Common myeloid progenitor, CD34-positive (primary cell): Measurements from ENCODE around the gene FAM210A.

Source experiments
- CTCF ChIA-PET: fragments of 350-600 bp; sonication (Branson Sonifier 250); formaldehyde crosslinking; loops from one replicate; lab custom pipeline; 2021; ENCODE audit warnings: antibody characterized with exemption; lab: Charles Lee
- POLR2A ChIA-PET: fragments of 350-600 bp; sonication (Branson Sonifier 250); formaldehyde crosslinking; loops from one replicate; lab custom pipeline; 2021; ENCODE audit warnings: antibody characterized with exemption; lab: Charles Lee
- DNase-seq, 3 donors: peaks; one replicate each; pipeline versions ENCODE4 v3.0.0 to v3.0.0-alpha.2; 2013
- H3K27ac ChIP-seq, 2 experiments: 1 replicate in 1 of 2; 2 replicates in 1 of 2; pipeline ENCODE4 v1.7.0; 2013; ENCODE audit warnings: inconsistent platforms in 2 of 2, low read length in 2 of 2, mild to moderate bottlenecking in 2 of 2, low read depth in 1 of 2, moderate library complexity in 1 of 2; ENCODE audit not compliant: severe bottlenecking in 2 of 2, insufficient read depth in 1 of 2, poor library complexity in 1 of 2
- H3K27me3 ChIP-seq, 5 experiments: replicated peaks in 2 of 5; 1 replicate in 3 of 5; 2 replicates in 2 of 5; pipeline versions ENCODE4 v1.6.1 to v1.7.0; 2013; ENCODE audit warnings: low read length in 4 of 5, mild to moderate bottlenecking in 2 of 5, moderate library complexity in 2 of 5, inconsistent platforms in 1 of 5; ENCODE audit not compliant: insufficient read depth in 5 of 5, control insufficient read depth in 4 of 5
- H3K36me3 ChIP-seq, 4 experiments: 1 replicate in 2 of 4; 2 replicates in 2 of 4; pipeline versions ENCODE4 v1.6.1 to v1.7.0; 2013; ENCODE audit warnings: low read length in 3 of 4, control low read depth in 1 of 4, mild to moderate bottlenecking in 1 of 4; ENCODE audit not compliant: control insufficient read depth in 4 of 4, insufficient read depth in 4 of 4
- H3K4me1 ChIP-seq, 4 experiments: 1 replicate in 3 of 4; 2 replicates in 1 of 4; pipeline versions ENCODE4 v1.6.1 to v1.7.1; 2013; ENCODE audit warnings: low read length in 3 of 4, mild to moderate bottlenecking in 3 of 4, control low read depth in 1 of 4, inconsistent platforms in 1 of 4, moderate library complexity in 1 of 4; ENCODE audit not compliant: control insufficient read depth in 4 of 4, insufficient read depth in 4 of 4; ENCODE audit errors: control extremely low read depth in 1 of 4
- H3K4me3 ChIP-seq, 7 experiments: 1 replicate in 4 of 7; 2 replicates in 3 of 7; pipeline versions ENCODE4 v1.5.1 to v1.7.0; 2013; ENCODE audit warnings: mild to moderate bottlenecking in 7 of 7, low read length in 6 of 7, moderate library complexity in 6 of 7, inconsistent platforms in 2 of 7, low read depth in 2 of 7, control low read depth in 1 of 7; ENCODE audit not compliant: insufficient read depth in 4 of 7, control insufficient read depth in 1 of 7; ENCODE audit errors: extremely low read depth in 1 of 7
- H3K9me3 ChIP-seq, 5 experiments: 1 replicate in 4 of 5; 2 replicates in 1 of 5; pipeline versions ENCODE4 v1.6.1 to v1.7.1; 2013; ENCODE audit warnings: low read length in 4 of 5, mild to moderate bottlenecking in 2 of 5, inconsistent platforms in 1 of 5, low read depth in 1 of 5, moderate library complexity in 1 of 5; ENCODE audit not compliant: control insufficient read depth in 4 of 5, insufficient read depth in 2 of 5; ENCODE audit errors: control extremely low read depth in 1 of 5
- WGBS: methylation state at CpG from one replicate; pipeline ENCODE4 v1.1.5; 2013; ENCODE audit not compliant: insufficient coverage; 5-methylcytosine and 5-hydroxymethylcytosine counted together

FAM210A gene

DNA sequence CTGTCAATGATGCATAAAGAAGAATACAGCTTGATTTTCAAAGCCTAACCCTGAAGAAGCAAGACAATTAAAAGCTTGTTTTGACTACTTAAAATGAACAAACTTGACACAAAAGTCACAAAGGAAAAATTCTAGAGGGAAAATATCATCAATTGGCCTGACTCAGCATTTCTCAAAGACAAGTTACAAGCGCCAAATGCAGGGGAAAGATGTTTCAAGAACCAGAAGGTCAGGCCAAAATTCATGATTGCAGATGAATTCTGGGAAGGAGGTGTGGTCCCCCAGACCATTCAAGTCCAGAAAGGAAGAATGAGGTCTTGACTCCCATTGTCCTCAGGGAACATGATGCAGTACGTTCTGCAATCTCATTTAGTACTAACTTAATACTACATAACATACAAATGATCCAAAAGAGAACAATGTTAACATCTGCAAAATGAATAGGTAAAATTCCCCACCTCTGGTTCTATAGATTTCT lies 64.5 kb downstream of the FAM210A start:
- H3K36me3 ChIP-seq, result peaks cover 2 to 20% (median 5%) of the 10 kb centered on the region in 4 experiments
- H3K27me3 ChIP-seq, result no peaks in the 10 kb centered on the region
- H3K9me3 ChIP-seq, result no peaks in the 10 kb centered on the region
- H3K4me1 ChIP-seq, result no peaks in the 10 kb centered on the region
- H3K27ac ChIP-seq, result no peak overlapping the region
- POLR2A ChIA-PET, result no interaction called here
- no peak overlapping the region for H3K4me3 ChIP-seq
- WGBS, result 100% methylated on average over 1 of the region's 2 CpGs
- CTCF ChIA-PET, result interaction anchor here (1.2 kb wide), 1 partner anchor 10 kb away, joined by 3 read pairs; no protein-coding TSS in a partner anchor
- no peak for DNase-seq

DNA sequence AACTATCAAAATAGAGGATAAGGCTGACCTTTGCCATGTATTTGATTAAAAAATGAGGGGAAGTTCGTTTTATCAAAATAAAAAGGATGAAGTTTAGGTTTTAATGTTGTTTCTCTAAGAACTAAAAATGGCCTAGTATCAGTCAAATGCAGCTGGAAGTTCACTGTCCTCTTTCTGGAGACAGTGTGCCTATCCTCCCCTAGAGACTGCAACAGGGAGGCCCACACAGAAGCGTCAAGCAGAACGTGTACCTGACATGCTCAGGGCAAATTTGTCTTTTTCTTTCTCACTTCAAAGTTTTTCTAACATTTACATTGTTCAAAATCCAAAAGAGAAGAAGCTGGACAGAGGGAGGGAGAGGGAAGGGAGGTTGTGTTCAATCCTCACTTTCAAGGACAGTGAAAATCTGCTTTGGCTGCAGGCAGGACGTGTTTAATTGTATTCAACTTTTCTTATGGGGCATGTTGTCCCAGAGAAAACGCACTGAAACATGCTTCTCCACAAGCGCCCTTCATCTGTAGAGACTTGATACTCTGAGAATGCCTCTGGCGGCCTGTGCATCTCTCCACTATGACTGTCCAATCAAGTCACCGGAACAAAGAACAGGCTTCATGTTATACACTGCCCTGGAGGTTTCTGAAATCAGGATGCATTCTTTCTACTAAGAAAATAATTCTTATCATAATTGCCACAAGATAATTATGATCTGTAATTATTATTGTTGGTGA lies 65.1 kb downstream of the FAM210A start:
- no peak for DNase-seq
- 94% methylated on average over 5 of the region's 8 CpGs for WGBS
- CTCF ChIA-PET, result interaction anchor here (1.2 kb wide), 1 partner anchor 11 kb away, joined by 3 read pairs; no protein-coding TSS in a partner anchor
- H3K4me1 ChIP-seq, result no peaks in the 10 kb centered on the region
- POLR2A ChIA-PET, result no interaction called here
- H3K36me3 ChIP-seq, result peaks cover 2 to 15% (median 3%) of the 10 kb centered on the region in 4 experiments
- H3K4me3 ChIP-seq, result no peak overlapping the region
- H3K27ac ChIP-seq, result no peak overlapping the region
- H3K9me3 ChIP-seq, result no peaks in the 10 kb centered on the region
- no peaks in the 10 kb centered on the region for H3K27me3 ChIP-seq

DNA sequence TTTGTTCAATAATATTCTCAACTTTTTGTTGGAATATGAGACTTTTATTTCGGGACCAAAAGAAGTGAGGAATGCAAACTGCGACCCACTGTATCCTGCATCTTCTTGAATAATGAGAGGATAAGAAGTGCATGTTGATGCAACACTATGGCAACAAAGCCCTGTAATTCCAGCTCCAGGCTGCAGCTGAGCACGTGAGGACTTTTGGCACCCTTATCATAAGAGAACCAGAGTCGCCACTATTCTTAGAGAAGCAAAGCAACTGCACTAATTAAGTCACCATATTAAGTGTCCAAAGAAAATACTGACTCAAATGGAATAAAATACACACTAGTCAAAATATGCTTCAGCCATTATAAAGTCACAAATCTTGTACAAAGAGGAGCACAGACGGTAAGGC lies 65.8 kb downstream of the FAM210A start:
- WGBS, result 100% methylated on average over 2 of the region's 5 CpGs
- CTCF ChIA-PET, result no interaction called here
- DNase-seq, result no peak

DNA sequence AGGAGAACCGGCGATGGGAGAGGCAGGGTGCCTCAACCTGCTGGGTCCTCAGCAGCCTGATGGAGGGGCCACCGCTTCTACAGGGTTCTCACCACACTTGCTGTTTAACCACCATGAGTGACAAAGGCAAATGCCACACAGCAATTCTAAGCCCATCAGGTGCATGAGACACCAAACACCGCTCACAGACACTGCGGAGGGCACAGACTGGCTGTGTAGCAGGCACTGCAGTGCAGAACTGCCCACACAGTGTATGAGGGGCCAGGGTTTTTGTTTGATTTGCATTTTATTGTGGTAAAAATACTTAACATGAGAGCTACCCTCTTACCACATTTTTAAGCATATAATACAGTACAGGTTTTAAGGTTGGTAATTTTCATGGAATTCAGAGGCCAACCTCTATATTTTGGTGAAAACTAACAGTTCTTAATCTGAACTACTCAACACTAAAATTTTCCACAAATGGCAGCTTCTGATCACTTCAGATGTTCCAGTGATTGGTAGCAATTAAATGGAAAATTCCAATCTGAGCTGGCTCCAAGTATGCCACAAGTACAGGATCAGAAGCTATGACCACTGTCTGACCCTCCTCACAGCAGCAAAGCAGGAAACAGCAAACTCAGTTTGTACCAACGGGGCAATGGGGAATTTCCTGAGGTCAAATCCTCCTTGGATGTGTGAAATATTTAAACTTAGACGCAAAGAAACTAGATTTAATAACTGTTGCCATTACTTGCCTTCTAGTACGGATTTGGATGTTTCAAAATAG lies 67.7 kb downstream of the FAM210A start:
- no peak overlapping the region for H3K4me3 ChIP-seq
- ChIA-PET CTCF (no interaction called here), POLR2A (no interaction called here)
- no peak for DNase-seq
- H3K27ac ChIP-seq, result no peak overlapping the region
- peaks cover 0 to 3% (median under 1%) of the 10 kb centered on the region in 4 experiments for H3K36me3 ChIP-seq
- H3K9me3 ChIP-seq, result no peaks in the 10 kb centered on the region
- no peaks in the 10 kb centered on the region for H3K4me1 ChIP-seq
- 94% methylated on average over 6 of the region's 8 CpGs for WGBS
- H3K27me3 ChIP-seq, result no peaks in the 10 kb centered on the region

More for the DNA sequence above, 65.8 kb downstream of the FAM210A start:
- no peak overlapping the region for H3K4me3 ChIP-seq
- H3K4me1 ChIP-seq, result no peaks in the 10 kb centered on the region
- no peak overlapping the region for H3K27ac ChIP-seq
- H3K9me3 ChIP-seq, result no peaks in the 10 kb centered on the region
- H3K36me3 ChIP-seq, result peaks cover 0 to 9% (median 3%) of the 10 kb centered on the region in 4 experiments
- H3K27me3 ChIP-seq, result no peaks in the 10 kb centered on the region
- POLR2A ChIA-PET, result no interaction called here

DNA sequence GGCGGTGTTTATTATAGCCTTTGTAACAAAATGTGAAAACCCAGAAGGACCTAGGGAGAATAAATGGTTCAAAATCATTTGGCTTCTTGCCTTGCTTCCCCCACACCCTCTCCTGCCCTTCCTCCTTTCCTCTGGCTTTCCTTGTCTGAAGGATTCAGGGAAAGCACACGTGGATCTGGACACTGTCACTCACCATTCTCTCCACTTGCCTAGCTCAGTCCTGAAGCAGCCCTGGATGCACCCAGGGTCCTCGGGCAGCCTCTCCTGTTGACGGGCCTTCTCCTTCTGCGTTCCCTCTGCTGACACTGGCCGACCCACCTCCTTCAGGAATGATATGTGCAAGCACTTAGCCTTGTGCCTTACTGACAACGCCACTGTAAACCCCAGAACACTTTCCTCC lies 68.4 kb downstream of the FAM210A start:
- CTCF ChIA-PET, result no interaction called here
- POLR2A ChIA-PET, result no interaction called here
- WGBS, result 74% methylated on average over 5 of the region's 7 CpGs
- Histone ChIP-seq H3K4me3 (no peak overlapping the region), H3K27me3 (no peaks in the 10 kb centered on the region), H3K4me1 (no peaks in the 10 kb centered on the region), H3K36me3 (peaks cover 0 to 2% (median 0%) of the 10 kb centered on the region in 4 experiments), H3K9me3 (no peaks in the 10 kb centered on the region), H3K27ac (no peak overlapping the region)
- no peak for DNase-seq

DNA sequence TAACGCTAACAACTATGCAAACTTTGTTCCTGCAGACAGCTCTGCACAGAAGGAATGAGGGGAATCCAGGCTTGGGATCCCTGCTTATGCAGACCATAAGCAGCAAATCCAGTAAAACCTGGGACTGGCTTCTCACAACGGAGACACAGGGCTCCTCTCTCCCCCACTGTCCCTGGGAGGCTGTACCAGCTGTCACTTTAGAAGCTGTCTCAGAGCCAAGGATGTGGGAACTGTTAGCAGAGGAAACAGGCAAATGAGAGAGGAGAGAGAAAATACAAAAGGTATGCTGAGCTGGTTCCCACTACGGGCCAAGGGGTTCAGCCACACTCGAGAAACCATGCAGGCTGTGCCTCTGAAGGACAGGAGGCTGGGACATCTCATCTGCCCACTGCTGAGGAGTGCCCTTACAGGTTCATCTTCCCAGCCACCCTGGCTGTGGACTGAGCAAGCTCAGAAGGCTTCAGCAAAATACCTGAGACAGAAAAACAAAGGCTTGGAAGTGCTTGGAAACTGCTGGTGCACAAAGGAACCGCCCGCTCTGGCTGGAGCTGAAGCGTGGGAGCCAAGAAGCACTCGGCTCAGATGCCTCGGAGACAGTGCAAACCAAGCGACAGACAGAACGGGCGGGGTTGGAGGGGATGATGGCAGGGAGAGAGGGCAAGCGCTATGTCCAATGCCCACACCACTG lies 72.5 kb downstream of the FAM210A start:
- WGBS, result 87% methylated on average over 13 of the region's 13 CpGs
- H3K36me3 ChIP-seq, result no peaks in the 10 kb centered on the region
- no peaks in the 10 kb centered on the region for H3K4me1 ChIP-seq
- H3K27me3 ChIP-seq, result no peaks in the 10 kb centered on the region
- H3K27ac ChIP-seq, result no peak overlapping the region
- ChIA-PET POLR2A (no interaction called here), CTCF (interaction anchor here (1.3 kb wide), 1 partner anchor 23 kb away, joined by 3 read pairs; no protein-coding TSS in a partner anchor)
- no peak for DNase-seq
- no peak overlapping the region for H3K4me3 ChIP-seq
- H3K9me3 ChIP-seq, result no peaks in the 10 kb centered on the region
